Caki2 (cell line): ENCODE measurements around the gene GON7. TPM values are rescaled to one million over a fixed set of nuclear protein-coding genes. Genes with fewer than 3 reads are reported as not detected.
A peak's percentile ranks its signal among the peaks of the same experiment; 100 is the strongest.
"Not testable (repeated sequence)": the region's sequence is repeated elsewhere in the genome, so short reads cannot be mapped to it uniquely, and the experiment has no call there.

ENCODE experiments used
- DNase-seq: peaks from one replicate; pipeline ENCODE4 v3.0.0-alpha.2; 2015; ENCODE audit warnings: low read depth
- in situ Hi-C: cut with HindIII; loops from 2 replicates; pipeline ENCODE4 v1.10.0; 2016; ENCODE audit warnings: low sequenced_read_pairs, low pct_unique_long_range_greater_than_20kb, mixed read lengths
- total RNA-seq: library from RNA; depleted of rRNA; stranded (reverse); fragments of >200 nt; shearing (Covaris generic); gene quantifications from 2 replicates; pipeline ENCODE4 v1.2.3, GENCODE V29; 2014; ENCODE audit warnings: low replicate concordance

The GON7 gene
- total RNA-seq, 1 experiment from 2014 or later, result 12.7 TPM

DNA sequence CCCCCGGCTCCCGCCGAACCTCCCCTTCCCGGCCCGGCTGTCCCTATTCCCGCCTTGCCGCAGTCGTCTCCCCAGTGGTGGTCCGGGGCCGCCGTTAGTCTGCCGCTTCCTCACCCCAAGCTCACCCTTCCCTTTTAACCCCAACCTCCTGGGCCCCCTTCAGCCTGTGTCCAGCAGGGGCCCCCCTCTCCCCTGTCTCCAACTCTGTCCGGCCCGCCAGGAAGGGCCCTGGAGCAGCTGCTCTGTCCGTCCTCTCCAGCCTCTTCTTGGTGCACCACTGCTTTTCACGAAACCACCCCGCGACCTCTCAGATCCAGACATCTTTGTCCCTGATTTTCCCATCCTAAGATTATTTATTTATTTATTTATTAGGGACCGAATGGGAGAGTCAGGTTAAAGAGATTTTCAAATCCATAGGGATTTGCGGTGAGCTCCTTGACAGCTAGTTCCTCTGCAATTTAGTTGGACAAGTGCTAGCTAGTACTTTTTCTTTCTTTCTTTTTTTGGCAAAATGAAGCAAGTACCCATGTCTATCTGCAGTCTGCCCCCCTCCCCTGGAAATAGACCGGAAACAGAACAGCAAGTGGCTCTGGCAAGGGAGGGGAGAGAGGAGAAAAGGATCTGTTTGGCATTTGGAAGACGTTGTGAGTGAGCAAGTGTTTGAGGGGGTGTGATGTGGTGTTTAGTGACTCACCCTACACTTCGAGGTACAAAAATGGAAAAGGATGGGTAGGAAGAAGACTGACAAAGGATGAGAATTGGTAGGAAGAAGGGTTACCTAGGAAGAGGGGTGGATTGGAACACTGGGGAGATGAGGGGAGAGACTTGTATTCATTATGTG is 823 bp upstream of the GON7 start:
- DNase-seq, result peak; percentile 27
- in situ Hi-C loops, result no loop called here

DNA sequence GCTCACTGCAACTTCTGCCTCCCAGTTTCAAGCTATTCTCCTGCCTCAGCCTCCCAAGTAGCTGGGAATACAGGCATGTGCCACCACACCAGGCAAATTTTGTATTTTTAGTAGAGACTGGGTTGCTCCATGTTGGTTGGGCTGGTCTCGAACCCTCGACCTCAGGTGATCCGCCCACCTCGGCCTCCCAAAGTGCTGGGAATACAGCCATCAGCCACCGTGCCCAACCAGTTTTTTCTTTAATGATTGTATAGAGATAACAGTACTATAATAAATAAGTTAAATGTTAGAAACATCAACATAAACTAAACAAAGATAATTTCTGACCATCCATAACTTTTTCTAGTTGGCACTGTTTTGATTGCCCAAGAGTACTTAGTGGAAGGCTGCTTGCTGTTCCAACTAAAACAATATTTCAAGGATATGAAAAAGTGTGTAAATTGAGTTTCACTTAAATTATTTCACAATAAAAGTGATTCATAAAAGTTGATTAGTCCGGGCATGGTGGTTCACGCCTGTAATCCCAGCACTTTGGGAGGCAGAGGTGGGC is 5.6 kb downstream of the GON7 start:
- DNase-seq, result no peak
- in situ Hi-C loops, result no loop called here

DNA sequence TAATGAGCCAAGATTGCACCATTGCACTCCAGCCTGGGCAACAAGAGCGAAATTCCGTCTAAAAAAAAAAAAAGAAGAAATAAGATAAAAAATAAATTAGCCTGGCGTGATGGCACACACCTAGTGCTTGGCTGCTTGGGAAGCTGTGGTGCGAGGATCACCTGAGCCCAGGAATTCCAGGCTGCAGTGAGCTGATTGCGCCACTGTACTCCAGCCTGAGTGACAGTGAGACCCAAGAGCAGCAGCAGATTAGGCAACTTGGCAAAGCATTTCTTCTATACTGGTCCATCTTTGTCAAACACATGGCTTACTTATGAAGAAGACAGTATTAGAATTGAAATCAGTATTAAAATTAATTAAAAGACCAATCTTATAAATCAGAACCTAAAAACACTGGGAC is 6.3 kb downstream of the GON7 start:
- in situ Hi-C loops, result no loop called here
- no peak for DNase-seq

DNA sequence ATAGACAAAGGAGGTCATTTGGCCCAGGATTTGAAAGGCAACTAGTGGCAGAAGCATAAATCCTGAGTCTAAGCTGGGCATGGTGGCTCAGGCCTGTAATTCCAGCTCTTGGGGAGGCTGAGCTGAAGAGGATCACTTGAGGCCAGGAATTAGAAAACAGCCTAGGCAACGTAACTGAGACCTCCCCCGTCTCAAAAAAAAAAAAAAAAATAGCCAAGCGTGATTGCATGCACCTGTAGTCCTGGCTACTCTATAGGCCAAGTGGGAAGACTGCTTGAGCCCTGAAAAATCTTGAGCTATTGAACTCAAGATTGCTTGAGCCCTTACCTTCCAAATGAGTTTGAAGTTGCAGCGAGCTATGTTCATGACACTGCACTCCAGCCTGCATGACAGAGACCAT is 7.8 kb downstream of the GON7 start:
- in situ Hi-C loops, result no loop called here

DNA sequence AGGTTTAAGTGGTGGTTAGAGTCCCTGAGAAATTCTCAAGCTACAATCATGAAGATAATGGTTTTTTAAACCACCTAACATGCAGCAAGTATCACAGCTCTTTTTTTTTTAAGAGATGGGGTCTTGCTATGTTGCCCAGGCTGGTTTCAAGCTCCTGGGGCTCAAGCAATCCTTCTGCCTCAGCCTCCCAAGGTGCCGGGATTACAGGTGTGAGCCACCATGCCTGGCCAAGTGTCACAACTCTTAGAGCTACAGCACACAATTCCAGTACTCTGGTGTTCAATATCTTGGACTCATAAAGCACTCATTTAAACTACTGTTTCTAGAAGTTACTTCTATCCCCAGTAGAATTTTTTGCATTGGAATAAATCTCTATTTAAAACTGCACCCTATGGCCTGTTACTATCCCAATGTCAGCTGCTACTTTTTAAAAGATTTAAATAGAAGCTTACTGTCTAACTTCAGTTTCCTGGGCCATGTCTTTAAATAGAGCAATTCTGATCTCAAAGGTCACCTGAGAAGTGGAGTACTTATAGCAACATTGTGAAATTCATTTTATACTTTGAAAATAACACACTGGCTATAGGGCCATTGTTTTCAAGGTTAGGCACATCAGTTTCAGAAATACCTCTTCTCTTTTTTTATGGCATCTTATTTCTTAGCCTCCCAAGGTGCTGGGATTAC is 11.4 kb downstream of the GON7 start:
- in situ Hi-C loops, result no loop called here
- no peak for DNase-seq

More for the DNA sequence above, 7.8 kb downstream of the GON7 start:
- no peak for DNase-seq

DNA sequence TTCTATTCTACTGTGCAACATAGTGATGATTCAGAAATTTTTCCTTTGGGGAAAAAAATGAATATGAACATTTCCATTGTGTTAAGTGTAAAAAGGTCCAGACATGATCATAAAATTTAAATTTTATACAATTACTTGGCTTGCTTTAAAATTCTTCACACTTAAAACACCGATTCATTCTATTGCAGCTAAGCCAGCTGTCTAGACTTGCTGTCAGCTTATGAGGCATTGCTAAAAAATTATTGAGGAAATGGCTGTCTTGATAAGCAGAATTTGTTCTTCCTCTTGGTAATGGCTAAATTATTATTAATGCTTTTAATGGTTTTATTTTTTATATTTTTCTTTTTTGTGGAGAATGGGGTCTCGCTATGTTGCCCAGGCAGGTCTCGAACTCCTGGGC is 19.9 kb downstream of the GON7 start:
- no peak for DNase-seq
- in situ Hi-C loops, result no loop called here

DNA sequence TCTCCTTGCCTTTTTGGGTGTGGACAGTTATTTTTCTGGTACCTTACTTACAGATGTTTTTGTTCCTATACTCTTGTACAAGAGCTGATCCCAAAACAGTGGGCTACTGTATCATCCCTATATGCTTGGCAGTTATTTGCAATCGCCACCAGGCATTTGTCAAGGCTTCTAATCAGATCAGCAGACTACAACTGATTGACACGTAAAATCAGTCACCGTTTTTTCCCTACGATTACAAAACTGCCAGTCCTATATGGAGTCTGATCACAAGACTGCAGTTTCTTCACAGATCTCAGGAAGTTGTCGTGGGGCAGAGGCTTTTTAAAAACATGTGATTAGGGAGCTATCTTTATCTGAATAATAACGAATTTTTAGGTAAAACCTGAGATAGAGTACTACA is 20.4 kb downstream of the GON7 start:
- DNase-seq, result no peak
- in situ Hi-C loops, result no loop called here

DNA sequence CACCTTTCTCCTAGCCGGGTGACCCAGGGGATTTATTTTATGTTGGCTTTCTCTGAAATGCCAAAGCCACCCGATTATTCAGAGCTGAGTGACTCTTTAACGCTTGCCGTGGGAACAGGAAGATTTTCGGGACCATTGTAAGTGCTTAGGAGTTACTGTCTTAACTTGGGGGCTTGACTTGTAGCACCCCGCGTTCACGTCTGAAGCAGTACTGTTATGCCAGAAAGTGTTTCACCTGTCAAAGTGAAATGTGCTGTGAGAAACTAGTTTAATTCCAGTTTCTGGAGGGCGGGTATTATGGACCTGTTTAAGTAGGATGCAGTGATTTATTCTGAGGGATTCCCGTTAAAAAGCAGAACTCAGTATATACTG is 21.5 kb downstream of the GON7 start:
- in situ Hi-C loops, result no loop called here
- no peak for DNase-seq

DNA sequence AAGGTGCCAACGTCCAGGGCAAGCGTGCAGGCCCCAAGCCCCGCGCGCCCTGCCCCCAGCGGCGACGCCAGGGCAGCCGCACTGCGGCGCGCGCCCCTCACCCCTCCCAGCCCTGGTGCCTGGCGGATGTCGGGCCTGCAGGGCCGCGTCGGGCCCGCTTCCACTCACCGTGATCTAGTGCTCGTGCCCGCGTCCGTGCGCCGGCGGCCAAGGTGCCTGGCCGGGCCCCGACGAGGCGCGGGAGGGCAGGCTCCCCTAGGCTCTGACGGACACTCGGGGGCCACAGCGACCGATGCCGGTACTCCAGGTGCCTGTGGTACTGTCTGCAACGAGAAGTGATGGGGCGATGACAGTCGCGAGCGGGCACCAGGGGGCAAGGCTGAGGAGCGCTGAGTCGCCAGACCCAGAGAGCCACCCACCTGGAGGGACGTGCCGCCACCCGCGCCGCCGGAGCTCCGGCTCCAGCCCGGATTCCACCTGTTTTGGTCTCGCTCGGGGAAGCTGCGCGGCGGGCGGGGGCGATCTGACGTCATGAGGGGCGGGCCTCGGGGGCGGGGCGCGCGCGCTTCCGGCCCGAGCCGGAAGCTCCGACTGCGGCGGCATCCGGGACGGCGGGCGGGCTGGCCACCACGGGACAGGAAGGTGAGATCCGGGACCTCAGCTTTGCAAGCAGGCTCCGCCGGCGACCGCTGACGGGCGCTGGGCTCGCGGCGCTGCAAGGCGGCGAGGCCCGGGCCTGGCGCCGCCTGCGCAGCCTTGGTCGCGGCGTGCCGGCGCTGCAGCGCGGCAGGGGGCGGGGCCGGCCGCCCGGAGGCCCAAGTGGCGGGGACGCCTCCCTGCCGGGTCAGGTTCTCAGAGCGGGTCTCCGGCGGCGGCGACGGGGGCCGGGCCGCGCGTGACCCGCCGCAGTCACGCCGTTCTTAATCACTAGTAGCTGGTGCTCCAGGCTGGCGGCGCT is 22.2 kb downstream of the GON7 start, which contains the start of the genes LYSET and MOAP1:
Gene LYSET (plus strand): TSS at position 927 of the 958 bp plus-strand sequence. CDS start 89 bp downstream, outside the sequence.
Gene MOAP1 (minus strand): TSS at position 507 of the 958 bp plus-strand sequence. CDS start 655 bp downstream, outside the sequence.
- in situ Hi-C loops, result no loop called here
- DNase-seq, result peak; percentile 71

DNA sequence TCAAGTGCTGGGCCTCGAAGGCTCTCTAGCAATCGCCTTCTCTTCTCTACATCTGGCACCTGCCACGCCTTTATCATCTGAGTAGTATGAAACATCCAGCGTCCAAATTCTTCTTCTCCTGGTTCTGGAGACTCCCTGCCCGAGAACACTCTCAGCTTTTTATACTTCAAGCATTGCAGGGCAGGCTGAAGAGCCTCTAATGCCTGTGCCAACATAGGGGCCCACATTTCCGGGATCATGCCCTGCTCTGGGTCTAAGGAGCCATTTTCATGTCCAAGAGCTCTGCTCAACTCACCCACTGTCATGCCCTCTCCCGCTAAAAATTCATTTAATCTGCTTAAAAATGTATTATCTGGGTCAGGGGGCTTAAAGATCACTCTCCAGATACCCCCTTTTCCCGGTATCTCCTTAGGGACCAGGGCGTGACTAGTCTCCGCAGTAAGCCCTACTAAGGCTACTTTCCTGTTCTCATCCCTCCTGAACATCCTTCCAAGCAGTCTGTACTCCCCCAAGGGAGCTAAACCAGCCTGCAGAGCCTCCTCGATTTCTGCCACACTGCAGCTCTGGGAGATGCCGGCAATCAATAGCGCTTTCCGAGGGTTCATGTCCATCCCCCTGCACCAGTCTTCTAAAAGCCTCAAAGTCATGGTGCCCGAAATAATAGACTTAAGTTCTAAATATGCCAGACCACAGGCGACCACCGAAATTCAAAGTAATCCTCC is 23.1 kb downstream of the GON7 start:
- DNase-seq, result no peak
- in situ Hi-C loops, result no loop called here

DNA sequence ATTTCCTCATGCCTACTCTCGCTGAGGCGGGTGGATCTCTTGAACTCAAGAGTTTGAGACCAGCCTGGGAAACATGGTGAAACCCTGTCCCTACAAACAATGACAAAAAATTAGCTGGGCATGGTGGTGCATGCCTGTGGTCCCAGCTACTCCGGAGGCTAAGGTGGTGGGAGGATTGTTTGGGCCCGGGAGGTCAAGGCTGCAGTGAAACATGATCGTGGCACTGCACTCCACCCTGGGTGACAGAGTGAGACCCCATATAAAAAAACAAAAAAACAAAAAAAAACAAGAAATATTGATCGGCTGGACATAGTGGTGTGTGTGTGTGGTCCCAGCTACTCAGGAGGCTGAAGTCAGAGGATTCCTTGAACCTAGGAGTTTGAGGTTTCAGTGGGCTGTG is 31.4 kb downstream of the GON7 start:
- DNase-seq, result no peak
- in situ Hi-C loops, result no loop called here

DNA sequence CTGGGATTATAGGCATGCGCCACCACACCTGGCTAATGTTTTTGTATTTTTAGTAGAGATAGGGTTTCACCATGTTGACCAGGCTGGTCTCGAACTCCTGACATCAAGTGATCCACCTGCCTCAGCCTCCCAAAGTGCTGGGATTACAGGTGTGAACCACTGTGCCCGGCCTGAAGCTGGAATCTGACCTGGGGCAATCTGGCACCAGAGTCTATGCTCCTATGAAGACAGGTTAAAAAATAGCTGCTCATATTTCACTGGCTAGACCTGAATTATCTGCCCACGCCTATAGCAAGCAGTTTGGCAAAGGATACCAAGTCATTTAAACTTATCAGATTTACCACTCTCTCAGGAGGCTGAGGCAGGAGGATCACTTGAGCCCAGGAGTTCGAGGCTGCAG is 32.1 kb downstream of the GON7 start:
- in situ Hi-C loops, result not testable (repeated sequence)

DNA sequence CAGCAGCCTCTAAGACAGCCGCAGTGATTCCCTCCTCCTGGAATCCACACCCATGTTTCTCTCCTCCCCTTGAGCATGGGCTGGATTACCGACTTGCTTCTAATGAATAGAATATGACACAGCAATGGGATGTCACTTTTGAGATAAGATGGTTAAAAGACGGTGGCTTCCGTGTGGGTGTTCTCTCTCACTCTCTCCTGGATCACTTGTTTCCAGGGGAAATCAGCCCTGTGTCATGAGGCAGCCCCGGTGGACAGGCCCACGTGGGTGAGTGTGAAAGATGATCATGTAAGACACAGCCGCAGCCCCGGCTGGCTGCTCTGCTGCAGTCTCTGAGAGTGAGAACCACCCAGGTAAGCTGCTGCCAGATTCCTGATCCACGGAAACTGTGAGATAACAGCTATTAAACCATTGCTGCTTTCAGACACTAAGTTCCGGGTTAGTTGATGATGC is 32.9 kb downstream of the GON7 start:
- in situ Hi-C loops, result no loop called here
- peak; percentile 84 for DNase-seq

More for the DNA sequence above, 32.1 kb downstream of the GON7 start:
- DNase-seq, result not testable (repeated sequence)

DNA sequence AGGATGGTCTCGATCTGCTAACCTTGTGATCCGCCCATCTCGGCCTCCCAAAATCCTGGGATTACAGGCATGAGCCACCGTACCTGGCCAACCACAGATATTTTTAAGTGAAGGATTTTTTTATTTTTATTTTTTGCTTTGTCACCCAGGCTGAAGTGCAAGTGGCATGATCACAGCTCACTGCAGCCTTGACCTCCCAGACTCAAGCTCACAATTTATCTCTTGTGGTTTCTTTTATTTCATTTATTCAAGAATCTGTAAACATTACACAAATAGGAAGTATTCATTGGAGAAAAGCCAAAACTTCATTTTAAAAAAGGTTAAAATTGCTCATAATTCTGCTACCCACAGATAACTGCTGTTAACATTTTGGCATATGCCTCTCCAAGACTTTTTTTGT is 35.5 kb downstream of the GON7 start:
- in situ Hi-C loops, result no loop called here
- peak; percentile 66 for DNase-seq

DNA sequence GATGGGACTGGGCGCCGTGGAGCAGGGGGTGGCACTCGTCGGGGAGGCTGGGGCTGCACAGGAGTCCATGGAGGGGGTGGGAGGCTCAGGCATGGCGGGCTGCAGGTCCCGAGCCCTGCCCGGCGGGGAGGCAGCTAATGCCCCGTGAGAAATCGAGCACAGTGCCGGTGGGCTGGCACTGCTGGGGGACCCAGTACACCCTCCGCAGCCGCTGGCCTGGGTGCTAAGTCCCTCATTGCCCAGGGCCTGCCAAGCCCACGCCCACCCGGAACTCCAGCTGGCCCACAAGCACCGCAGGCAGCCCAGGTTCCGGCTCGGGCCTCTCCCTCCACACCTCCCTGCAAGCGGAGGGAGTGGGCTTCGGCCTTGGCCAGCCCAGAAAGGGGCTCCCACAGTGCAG is 36.7 kb downstream of the GON7 start:
- in situ Hi-C loops, DNase-seq: not testable (repeated sequence)

DNA sequence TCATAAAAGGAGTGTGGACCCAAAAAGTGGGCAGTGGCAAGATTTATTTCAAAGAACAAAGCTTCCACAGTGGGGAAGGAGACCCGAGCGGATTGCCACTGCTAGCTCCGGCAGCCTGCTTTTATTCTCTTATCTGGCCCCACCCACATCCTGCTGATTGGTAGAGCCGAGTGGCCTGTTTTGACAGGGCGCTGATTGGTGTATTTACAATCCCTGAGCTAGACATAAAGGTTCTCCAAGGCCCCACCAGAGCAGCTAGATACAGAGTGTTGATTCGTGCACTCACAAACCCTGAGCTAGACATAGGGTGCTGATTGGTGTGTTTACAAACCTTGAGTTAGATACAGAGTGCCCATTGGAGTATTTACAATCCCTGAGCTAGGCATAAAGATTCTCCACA is 37.2 kb downstream of the GON7 start:
- DNase-seq, in situ Hi-C loops: not testable (repeated sequence)

DNA sequence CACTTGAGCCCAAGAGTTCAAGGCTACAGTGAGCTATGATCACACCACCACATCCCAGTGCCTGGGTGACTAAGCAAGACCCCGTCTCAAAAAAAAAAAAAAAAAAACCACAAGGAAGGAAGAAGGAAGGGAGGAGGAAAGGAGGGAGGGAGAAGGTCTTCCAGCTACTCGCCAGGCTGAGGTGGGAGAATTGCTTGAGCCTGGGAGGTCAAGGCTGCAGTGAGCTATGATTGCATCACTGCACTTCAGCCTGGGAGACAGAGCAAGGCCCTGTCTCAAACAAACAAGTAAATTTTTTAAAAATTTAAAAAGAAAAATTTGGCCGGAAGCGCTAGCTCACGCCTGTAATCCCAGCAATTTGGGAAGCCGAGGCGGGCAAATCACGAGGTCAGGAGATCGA is 38.3 kb downstream of the GON7 start:
- in situ Hi-C loops, DNase-seq: not testable (repeated sequence)
